Medulla oblongata (tissue), 1 donor: Measurements from ENCODE around the gene DRG2.

Experiments
- DNase-seq: peaks from one replicate; pipeline ENCODE4 v3.0.0-alpha.2; 2015; ENCODE audit errors: extremely low spot score

DRG2 gene

GRCh38 chr17:18115517-18115916 lies 27.8 kb downstream of the DRG2 start:
- no peak for DNase-seq

GRCh38 chr17:18116078-18116477 lies 28.3 kb downstream of the DRG2 start:
- no peak for DNase-seq

DNA sequence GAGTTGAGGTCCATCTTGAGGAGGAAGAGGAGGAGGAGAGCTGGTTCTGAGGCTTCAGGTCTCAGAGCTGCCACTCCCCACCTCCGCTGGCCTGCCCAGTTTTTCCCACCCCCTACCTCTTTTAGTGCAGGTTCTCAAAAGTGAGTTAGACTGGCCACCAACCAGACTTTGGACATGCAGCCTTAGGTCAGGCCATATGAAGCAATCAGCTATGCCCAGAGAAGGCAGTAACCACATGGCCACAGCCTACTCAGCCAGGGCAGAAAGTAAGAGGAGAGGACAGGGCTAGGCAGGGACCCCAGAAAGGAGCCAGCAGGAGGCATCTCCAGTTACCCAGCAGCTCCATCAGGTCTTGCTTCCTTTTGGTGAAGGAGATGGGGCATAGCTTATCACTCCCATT lies 29.8 kb downstream of the DRG2 start:
- DNase-seq, result no peak

DNA sequence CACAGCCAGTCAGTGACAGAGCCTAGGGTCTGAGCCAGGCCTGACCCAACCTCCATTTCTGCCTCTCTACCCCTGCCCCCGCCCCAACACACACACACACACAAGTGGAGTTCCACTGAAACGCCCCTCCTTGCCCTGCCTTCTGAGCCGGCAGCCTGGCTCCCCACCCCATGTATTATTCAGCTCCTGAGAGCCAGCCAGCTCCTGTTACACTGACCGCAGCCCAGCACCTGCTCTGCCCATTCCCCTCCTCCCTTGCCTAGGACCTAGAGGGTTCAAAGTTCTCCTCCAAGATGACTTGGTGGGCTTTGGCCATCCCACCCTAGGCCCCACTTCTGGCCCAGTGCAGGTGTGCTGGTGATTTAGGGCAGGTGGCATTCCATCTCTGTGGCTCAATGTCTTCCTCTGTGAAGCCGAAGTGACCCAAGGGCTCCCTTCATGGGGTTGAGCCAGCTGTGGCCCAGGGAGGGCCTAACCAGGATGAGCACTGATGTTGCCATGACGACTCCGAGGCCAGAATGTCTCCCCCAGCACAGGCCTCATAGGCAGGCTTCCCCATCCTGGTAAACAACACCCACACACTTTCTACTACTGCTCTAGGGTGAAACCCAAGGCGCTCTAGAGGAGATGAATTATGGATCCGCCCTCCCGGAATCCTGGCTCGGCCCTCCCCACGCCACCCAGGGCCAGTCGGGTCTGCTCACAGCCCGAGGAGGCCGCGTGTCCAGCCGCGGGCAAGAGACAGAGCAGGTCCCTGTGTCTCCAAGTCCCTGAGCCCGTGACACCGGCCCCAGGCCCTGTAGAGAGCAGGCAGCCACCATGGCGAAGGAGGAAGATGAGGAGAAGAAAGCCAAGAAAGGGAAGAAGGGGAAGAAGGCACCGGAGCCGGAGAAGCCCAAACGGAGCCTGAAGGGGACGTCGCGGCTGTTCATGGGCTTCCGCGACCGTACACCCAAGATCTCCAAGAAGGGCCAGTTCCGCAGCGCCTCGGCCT lies 30.5 kb downstream of the DRG2 start:
- no peak for DNase-seq

GRCh38 chr17:18119166-18119745 lies 31.5 kb downstream of the DRG2 start:
- no peak for DNase-seq

GRCh38 chr17:18119938-18120337 lies 32.2 kb downstream of the DRG2 start:
- DNase-seq, result no peak

DNA sequence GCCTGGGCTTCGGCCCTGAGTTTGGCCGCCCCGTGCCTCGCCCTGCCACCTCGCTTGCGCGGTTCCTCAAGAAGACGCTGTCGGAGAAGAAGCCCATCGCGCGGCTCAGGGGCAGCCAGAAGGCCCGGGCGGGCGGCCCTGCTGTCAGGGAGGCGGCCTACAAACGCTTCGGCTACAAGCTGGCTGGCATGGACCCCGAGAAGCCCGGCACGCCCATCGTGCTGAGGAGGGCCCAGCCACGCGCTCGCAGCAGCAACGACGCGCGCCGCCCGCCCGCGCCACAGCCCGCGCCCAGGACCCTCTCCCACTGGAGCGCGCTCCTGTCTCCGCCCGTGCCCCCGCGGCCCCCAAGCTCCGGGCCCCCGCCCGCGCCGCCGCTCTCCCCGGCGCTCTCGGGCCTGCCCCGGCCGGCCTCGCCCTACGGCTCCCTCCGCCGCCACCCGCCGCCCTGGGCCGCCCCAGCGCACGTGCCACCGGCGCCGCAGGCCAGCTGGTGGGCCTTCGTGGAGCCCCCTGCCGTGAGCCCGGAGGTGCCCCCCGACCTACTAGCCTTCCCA lies 32.8 kb downstream of the DRG2 start:
- no peak for DNase-seq

GRCh38 chr17:18121144-18121910 lies 33.6 kb downstream of the DRG2 start:
- no peak for DNase-seq

GRCh38 chr17:18122990-18123753 lies 35.4 kb downstream of the DRG2 start:
- DNase-seq, result no peak

DNA sequence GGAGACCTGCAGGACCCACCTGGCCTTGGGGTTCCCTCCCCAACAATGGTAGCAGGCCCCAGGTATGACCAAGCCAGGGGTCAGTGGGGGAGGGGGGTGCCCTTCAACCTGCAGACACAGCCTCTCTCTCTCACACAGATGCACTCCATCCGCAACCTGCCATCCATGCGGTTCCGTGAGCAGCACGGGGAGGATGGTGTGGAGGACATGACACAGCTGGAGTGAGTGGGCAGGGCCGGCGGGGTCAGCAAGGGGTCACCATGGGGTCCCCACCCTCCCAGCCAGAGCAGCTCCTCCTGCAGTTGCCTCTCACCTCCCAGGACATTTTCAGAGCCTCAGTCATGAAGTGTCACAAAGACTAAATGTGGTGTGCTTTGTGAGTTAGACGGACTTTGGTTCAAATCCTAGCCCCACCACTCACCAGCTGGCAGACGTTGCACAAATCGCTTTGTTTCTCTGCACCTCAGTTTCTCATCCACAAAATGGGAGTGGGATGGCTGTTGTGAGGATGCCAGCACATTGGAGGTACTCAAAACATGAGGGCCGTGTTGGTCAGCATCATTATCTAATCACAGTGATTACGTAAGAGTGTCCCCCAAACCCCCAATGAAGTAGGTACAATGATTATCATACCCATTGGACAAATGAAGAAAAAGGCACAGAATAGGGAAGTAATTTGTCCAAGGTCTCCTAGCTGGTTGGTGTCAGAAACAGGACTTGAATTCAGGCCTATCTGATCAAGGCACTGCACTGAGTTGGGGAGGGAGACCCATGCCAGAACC lies 36.8 kb downstream of the DRG2 start:
- DNase-seq, result no peak

DNA sequence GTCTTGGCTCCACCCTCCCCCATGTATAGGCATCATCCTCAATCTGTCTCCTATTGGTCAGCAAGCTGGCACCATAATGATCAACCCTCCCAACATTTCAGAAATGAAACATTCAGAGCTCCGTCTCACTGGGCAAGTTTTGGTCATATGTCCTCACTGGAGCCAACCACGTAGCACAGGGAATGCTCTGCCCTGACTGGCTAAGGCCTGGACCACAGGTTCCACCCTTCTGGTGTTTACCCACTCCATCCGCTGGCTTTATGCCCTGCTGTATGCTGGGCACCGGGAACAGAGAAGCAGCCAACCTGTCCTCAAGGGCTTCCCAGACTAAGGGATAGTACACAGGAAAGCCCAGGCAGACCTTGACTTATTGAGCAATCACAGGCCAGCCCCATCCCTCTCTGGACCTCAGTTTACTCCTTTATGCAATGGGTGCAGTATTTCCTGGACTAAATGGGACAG lies 41.3 kb downstream of the DRG2 start:
- DNase-seq, result no peak

DNA sequence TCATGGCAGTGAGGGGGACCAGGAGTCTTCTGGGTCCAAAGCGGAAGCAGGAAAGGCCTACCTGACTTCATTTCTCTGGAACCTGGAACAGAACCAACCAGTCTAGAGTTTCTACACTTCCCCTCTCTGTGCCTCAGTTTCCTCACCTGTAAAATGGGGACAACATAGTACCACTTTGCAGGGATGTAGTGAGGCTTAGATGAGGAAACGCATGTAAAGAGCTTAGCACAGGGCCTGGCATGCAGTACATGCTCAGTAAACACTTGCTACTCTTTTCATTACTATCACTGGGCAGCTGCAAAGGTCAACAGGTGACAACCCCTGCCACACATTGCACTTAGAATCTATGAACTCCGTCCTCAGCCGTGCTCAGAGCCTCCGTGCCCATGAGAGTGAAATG lies 45.0 kb downstream of the DRG2 start:
- no peak for DNase-seq

DNA sequence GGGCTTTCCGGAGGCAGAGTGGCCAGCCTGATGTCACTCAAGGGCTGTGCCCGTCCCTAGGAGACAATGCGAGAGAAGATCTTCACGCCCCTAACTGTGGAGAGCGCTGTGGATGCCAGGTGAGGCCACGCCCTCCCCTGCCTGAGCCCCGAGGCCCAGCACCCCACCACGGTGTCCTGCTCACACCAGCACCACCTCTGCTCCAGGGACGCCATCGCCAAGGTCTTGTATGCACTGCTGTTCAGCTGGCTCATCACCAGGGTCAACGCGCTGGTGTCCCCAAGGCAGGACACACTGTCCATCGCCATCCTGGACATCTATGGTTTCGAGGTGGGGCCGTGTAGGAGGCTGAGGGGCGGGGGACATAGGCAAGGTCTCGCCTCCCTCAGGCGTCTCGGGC lies 48.6 kb downstream of the DRG2 start:
- DNase-seq, result no peak

- no peak for DNase-seq
Observed at GRCh38 chr17:18138065-18138749, 50.5 kb downstream of the DRG2 start.

DNA sequence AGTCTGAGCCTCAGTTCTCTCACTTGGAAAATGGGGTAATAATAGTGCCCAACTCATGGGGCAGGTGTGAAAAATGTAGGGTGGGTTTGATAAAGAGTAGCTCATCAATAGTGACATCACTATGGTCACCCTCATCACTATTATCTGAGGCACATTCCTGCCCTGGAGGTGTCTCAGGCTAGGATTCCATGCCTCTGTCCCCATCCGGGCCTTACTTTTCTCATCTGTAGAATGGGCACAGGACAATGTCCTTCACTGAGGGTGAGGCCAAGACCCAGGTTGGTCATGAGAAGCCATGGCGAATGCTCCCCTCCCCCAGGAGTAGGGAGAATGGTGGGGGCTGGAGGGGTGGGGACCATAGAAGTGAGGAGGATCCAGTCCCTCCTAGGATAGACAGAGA lies 51.3 kb downstream of the DRG2 start:
- DNase-seq, result no peak

DNA sequence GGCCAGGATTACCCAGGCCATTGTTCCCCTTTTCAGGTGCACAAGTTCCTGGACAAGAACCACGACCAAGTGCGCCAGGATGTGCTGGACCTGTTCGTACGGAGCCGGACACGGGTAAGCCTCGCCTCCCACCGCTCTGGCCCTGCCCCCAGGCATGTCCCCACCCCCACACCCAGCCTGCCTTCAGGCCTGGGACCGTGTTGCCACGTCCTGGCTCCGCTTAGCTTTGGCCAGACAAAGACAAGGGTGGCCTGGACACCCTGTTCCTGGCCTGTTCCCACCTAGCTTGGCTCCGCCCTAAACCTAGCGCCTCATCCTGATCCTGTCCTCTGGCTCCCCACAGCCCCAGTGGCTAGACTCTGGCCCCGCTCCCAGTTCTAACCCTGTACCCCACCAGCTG lies 51.8 kb downstream of the DRG2 start:
- no peak for DNase-seq

DNA sequence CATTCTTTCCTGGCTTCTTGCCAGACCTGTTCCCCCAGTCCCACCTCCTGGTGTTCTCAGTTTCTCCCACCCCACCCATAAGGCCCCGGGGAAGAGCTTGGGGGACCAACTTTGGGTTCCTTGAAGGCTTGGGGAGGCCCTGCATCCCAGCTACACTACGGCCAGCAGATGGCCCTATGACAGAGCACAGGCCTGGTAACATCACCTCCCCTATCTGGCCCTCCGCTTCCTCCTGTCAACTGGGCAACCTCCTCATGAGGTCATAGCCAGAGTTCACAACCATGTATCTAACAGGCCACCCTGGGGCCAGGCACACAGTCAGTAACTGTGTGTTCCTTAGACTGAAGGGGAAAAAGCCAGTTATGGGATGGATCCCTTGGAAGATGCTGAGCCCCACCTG lies 52.2 kb downstream of the DRG2 start:
- DNase-seq, result no peak

DNA sequence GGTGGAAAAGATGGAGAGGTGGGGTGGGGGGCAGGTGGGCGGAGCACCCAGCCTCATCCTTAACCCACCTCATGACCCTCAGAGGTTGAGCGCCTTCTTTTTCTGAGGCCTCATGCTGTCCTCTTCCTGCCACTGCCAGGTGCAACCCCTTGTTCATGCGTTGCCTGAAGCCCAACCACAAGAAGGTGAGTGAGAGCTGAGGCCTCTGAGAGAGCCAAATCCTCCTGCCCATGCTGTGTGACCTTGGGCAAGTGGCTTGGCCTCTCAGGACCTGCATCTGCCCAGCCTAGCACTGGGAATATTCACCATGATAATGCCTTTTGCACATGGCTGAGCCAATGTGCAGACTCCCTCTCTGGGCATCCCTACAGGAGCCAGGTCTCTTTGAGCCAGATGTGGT lies 52.9 kb downstream of the DRG2 start:
- DNase-seq, result no peak

DNA sequence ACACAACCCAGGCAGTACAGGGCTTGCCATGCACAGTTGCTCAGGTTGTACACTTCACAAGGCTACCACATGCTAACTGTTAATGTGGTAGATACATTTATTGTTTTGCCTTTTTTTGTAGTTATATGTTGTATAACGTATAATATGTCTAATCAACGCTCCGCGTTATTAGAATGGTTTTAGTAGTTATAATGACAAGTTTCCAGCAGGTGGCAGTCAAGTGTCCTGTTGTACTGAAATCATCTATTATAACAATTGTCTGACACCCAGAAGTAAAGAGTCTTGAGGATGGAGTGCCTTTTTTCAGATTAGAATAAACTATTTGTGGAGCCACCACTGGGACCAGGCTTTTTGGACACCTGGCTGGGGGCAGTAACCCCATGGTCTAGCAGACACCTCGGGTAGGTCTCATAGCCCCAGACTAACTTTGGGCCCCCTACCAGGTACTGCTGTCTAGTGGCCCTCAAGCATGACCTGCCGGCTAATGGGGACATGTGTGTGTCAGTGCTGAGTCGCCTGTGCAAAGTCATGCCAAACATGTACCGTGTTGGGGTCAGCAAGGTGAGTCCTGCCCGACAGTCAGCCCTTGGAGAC lies 53.6 kb downstream of the DRG2 start:
- DNase-seq, result peak; percentile 85

DNA sequence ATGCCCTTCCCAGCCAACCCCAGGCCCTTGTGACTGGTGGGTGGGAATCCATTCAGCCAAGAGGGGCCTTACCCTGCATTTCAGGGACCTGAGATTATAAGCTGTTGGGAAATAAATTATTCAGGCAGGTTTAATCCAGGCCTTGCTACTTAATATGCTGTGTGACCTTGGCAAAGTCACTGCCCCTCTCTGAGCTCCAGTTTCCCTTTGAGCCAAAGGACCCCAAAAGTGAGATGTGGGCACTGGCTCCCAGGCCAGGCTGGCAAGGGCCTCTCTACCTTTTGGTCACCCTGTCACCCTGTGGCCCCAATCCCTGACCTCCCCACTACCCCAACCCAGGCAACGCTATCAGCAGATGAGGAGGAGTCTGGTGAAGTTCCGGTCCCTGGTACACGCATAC lies 54.7 kb downstream of the DRG2 start:
- no peak for DNase-seq
